Activated CD4-positive, alpha-beta T cell treated with anti-CD3 and anti-CD28 coated beads, Interleukin-2, amount 10 ng/mL, durations not matched to agents 7 days and 5 days (primary cell): ENCODE results near the gene UBE2J2. TPM values are rescaled to one million over a fixed set of nuclear protein-coding genes. Genes with fewer than 3 reads are reported as not detected.

Experiments
- CTCF ChIA-PET: fragments of 350-600 bp; sonication (Branson Sonifier 250); formaldehyde crosslinking; loops from one replicate; lab custom pipeline; 2021; ENCODE audit warnings: antibody characterized with exemption; lab: Charles Lee
- POLR2A ChIA-PET: fragments of 350-600 bp; sonication (Branson Sonifier 250); formaldehyde crosslinking; loops from one replicate; lab custom pipeline; 2021; ENCODE audit warnings: antibody characterized with exemption; lab: Charles Lee
- DNase-seq: peaks from one replicate; pipeline ENCODE4 v3.0.0-alpha.2; 2020
- H3K27ac Mint-ChIP-seq: one replicate; pipeline ENCODE4 v1.8.0; 2021; ENCODE audit warnings: mild to moderate bottlenecking, moderate library complexity, mixed read lengths
- H3K27me3 Mint-ChIP-seq: one replicate; pipeline ENCODE4 v1.8.0; 2021; ENCODE audit warnings: mixed read lengths
- H3K36me3 Mint-ChIP-seq: one replicate; pipeline ENCODE4 v1.8.0; 2021; ENCODE audit warnings: low read depth, mixed read lengths
- H3K4me1 Mint-ChIP-seq: one replicate; pipeline ENCODE4 v1.8.0; 2021; ENCODE audit warnings: mixed read lengths
- H3K4me3 Mint-ChIP-seq: one replicate; pipeline ENCODE4 v1.8.0; 2021; ENCODE audit warnings: mild to moderate bottlenecking, moderate library complexity, mixed read lengths
- H3K9me3 Mint-ChIP-seq: one replicate; pipeline ENCODE4 v1.8.0; 2021; ENCODE audit warnings: mixed read lengths
- total RNA-seq, 2 experiments: library from RNA; stranded (reverse); gene quantifications; one replicate each; pipeline ENCODE4 v1.2.3, GENCODE V29; 2021

Gene UBE2J2
- total RNA-seq, 2 experiments from 2014 or later: 63.4 to 63.7 TPM

- Mint-ChIP-seq H3K27me3 (no peaks in the 10 kb centered on the region), H3K27ac (peak overlapping the region; percentile 82), H3K9me3 (no peaks in the 10 kb centered on the region), H3K36me3 (peaks cover 19% of the 10 kb centered on the region), H3K4me3 (peak overlapping the region; percentile 65), H3K4me1 (peaks cover 31% of the 10 kb centered on the region)
- POLR2A ChIA-PET: no interaction called here
- no peak for DNase-seq
- CTCF ChIA-PET: no interaction called here
These were observed 40.1 kb downstream of the UBE2J2 start for GRCh38 chr1:1233567-1233892.

DNA sequence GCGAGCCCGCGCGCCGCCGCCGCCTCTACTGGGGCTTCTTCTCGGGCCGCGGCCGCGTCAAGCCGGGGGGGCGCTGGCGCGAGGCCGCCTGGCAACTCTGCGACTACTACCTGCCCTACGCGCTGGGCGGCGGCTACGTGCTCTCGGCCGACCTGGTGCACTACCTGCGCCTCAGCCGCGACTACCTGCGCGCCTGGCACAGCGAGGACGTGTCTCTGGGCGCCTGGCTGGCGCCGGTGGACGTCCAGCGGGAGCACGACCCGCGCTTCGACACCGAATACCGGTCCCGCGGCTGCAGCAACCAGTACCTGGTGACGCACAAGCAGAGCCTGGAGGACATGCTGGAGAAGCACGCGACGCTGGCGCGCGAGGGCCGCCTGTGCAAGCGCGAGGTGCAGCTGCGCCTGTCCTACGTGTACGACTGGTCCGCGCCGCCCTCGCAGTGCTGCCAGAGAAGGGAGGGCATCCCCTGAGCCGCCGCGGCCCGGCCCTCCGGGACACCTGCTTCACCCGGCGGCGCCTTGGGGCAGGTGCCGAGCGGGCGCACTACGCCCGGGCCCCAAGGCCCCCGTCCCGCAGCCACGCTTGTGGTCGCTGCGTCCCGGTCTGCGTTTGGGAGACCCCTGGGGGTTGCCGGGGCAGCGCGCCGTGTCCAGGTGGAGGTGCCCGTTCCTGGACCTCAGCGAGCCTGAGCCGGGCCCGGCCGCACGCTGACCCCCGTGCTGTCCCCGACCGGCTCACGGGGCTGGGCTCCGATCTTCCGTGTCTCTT, 40.7 kb downstream of the UBE2J2 start:
- Mint-ChIP-seq H3K27ac (peak overlapping the region; percentile 82), H3K4me3 (peak overlapping the region; percentile 66), H3K9me3 (no peaks in the 10 kb centered on the region), H3K27me3 (no peaks in the 10 kb centered on the region), H3K36me3 (peaks cover 19% of the 10 kb centered on the region), H3K4me1 (peaks cover 31% of the 10 kb centered on the region)
- no peak for DNase-seq
- ChIA-PET CTCF (no interaction called here), POLR2A (no interaction called here)

- ChIA-PET CTCF (interaction anchor here (0.6 to 1.7 kb wide), 2 partner anchors 110 to 114 kb away, joined by 3 to 8 read pairs; no protein-coding TSS in a partner anchor), POLR2A (no interaction called here)
- peaks cover 19% of the 10 kb centered on the region for H3K36me3 Mint-ChIP-seq
- H3K27me3 Mint-ChIP-seq: no peaks in the 10 kb centered on the region
- H3K4me3 Mint-ChIP-seq: peak within 1 kb of the TSS; percentile 95
- H3K27ac Mint-ChIP-seq: peak within 1 kb of the TSS; percentile 92
- no peaks in the 10 kb centered on the region for H3K9me3 Mint-ChIP-seq
- H3K4me1 Mint-ChIP-seq: peaks cover 31% of the 10 kb centered on the region
- no peak for DNase-seq
These were observed 41.4 kb downstream of the UBE2J2 start, which contains the start of gene B3GALT6 for GRCh38 chr1:1232208-1232795. B3GALT6 (plus strand) TSS chr1:1232237; CDS start chr1:1232279, 42 bp downstream.

DNA sequence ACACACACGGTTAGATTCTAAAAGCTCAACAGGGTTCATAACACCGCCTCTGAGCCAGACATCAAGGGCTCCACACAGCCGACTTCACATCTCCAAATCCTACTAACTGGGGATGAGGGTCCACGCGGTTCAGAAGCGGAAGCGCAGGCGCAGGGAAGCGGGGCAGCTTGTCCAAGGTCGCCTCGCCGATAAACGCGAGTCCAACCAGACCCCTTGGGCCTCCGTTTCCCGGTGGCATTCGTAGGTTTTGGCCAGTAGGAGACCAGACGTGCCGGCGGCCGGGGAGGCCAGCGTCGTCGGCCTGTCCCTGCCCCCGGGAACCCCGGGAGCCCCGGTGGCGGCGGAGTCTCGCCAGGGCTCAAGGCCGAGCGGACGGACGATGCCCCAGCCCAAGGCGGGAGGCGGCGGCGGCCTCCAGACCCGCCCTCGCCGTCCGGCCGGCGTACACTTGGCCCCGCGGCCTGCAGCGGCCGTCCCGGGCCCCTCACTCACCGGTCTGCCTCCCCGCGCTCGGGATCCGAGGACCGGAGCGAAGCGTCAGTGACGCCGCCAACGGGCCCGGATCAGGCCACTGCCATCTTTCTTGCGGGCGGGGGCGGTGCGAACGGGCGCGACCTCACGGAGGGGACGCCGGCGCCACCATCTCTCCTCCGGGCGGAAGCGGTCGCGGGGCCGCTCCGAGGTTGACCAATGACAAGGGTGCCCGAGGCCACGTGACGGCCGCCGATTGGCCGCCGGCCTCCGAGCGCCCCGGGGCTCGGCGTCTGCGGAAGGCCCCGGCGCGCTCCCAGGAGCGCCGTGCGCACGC, 42.0 kb downstream of the UBE2J2 start, which contains the start of gene SDF4:
SDF4 (minus strand) TSS at position 602 of the 808 bp plus-strand sequence. CDS start 3,229 bp downstream, outside the sequence.
- ChIA-PET POLR2A (interaction anchor here (0.6 kb wide), 1 partner anchor 102 kb away, joined by 3 read pairs; no protein-coding TSS in a partner anchor), CTCF (interaction anchor here (0.6 to 1.7 kb wide), 3 partner anchors 13 to 114 kb away, joined by 3 to 8 read pairs (median 3); no protein-coding TSS in a partner anchor)
- Mint-ChIP-seq H3K4me1 (peaks cover 31% of the 10 kb centered on the region), H3K4me3 (peak within 1 kb of the TSS; percentile 95), H3K27ac (peak within 1 kb of the TSS; percentile 92), H3K27me3 (no peaks in the 10 kb centered on the region), H3K36me3 (peaks cover 19% of the 10 kb centered on the region), H3K9me3 (no peaks in the 10 kb centered on the region)
- peak; percentile 97 for DNase-seq

- Mint-ChIP-seq H3K27me3 (no peaks in the 10 kb centered on the region), H3K36me3 (peaks cover 21% of the 10 kb centered on the region), H3K4me1 (peaks cover 31% of the 10 kb centered on the region), H3K9me3 (no peaks in the 10 kb centered on the region), H3K4me3 (peak overlapping the region; percentile 95), H3K27ac (peak overlapping the region; percentile 92)
- CTCF ChIA-PET: interaction anchor here (0.8 to 1.7 kb wide), 3 partner anchors 13 to 108 kb away, joined by 3 to 8 read pairs (median 3); partner anchors contain the start of gene TNFRSF4
- DNase-seq: peak; percentile 26
- POLR2A ChIA-PET: interaction anchor here (0.6 kb wide), 1 partner anchor 101 kb away, joined by 3 read pairs; no protein-coding TSS in a partner anchor
These were observed 42.8 kb downstream of the UBE2J2 start for GRCh38 chr1:1230656-1231399.

- Mint-ChIP-seq H3K4me3 (peak overlapping the region; percentile 95), H3K4me1 (peaks cover 31% of the 10 kb centered on the region), H3K27ac (no peak overlapping the region), H3K36me3 (peaks cover 31% of the 10 kb centered on the region), H3K27me3 (no peaks in the 10 kb centered on the region), H3K9me3 (no peaks in the 10 kb centered on the region)
- CTCF ChIA-PET: interaction anchor here (1.0 to 2.2 kb wide), 2 partner anchors 15 to 107 kb away, joined by 3 to 6 read pairs; partner anchors contain the start of gene TNFRSF4
- DNase-seq: no peak
- POLR2A ChIA-PET: no interaction called here
These were observed 43.9 kb downstream of the UBE2J2 start for GRCh38 chr1:1229770-1230169.

- POLR2A ChIA-PET: no interaction called here
- no peaks in the 10 kb centered on the region for H3K9me3 Mint-ChIP-seq
These were observed 44.9 kb downstream of the UBE2J2 start for GRCh38 chr1:1228596-1229321.

DNA sequence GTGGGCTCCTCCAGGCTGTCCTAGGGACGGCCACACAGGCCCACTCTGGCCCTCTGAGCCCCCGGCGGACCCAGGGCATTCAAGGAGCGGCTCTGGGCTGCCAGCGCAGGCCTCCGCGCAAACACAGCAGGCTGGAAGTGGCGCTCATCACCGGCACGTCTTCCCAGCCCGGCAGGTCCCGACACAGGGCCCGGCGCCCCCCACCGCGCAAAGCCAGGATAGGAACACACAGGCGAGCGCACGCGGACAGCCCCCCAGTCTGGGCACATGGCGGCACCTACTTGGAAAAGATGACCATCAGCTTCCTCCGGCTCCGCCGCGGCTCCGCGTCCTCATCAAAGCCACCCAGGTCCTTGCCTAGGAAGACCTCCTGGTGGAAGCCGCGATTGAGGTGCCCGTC, 45.5 kb downstream of the UBE2J2 start:
- H3K36me3 Mint-ChIP-seq: peaks cover 34% of the 10 kb centered on the region
- CTCF ChIA-PET: interaction anchor here (1.1 to 2.2 kb wide), 2 partner anchors 10 to 106 kb away, joined by 3 to 6 read pairs; no protein-coding TSS in a partner anchor
- POLR2A ChIA-PET: no interaction called here
- H3K4me3 Mint-ChIP-seq: no peak overlapping the region
- peaks cover 17% of the 10 kb centered on the region for H3K4me1 Mint-ChIP-seq
- no peaks in the 10 kb centered on the region for H3K27me3 Mint-ChIP-seq
- no peak overlapping the region for H3K27ac Mint-ChIP-seq
- no peaks in the 10 kb centered on the region for H3K9me3 Mint-ChIP-seq
- DNase-seq: no peak

More at GRCh38 chr1:1228596-1229321, 44.9 kb downstream of the UBE2J2 start:
- Mint-ChIP-seq H3K36me3 (peaks cover 35% of the 10 kb centered on the region), H3K27me3 (no peaks in the 10 kb centered on the region), H3K4me1 (peaks cover 21% of the 10 kb centered on the region), H3K4me3 (no peak overlapping the region), H3K27ac (no peak overlapping the region)
- CTCF ChIA-PET: interaction anchor here (1.1 to 2.2 kb wide), 2 partner anchors 10 to 106 kb away, joined by 3 to 6 read pairs; no protein-coding TSS in a partner anchor
- no peak for DNase-seq

GRCh38 chr1:1227386-1227785, 46.3 kb downstream of the UBE2J2 start:
- peaks cover 18% of the 10 kb centered on the region for H3K4me1 Mint-ChIP-seq
- H3K9me3 Mint-ChIP-seq: no peaks in the 10 kb centered on the region
- CTCF ChIA-PET: interaction anchor here (1.6 kb wide), 2 partner anchors 9 to 10 kb away, joined by 5 to 6 read pairs; no protein-coding TSS in a partner anchor
- H3K27me3 Mint-ChIP-seq: no peaks in the 10 kb centered on the region
- POLR2A ChIA-PET: no interaction called here
- DNase-seq: no peak
- no peak overlapping the region for H3K4me3 Mint-ChIP-seq
- H3K36me3 Mint-ChIP-seq: peaks cover 42% of the 10 kb centered on the region
- H3K27ac Mint-ChIP-seq: no peak overlapping the region

DNA sequence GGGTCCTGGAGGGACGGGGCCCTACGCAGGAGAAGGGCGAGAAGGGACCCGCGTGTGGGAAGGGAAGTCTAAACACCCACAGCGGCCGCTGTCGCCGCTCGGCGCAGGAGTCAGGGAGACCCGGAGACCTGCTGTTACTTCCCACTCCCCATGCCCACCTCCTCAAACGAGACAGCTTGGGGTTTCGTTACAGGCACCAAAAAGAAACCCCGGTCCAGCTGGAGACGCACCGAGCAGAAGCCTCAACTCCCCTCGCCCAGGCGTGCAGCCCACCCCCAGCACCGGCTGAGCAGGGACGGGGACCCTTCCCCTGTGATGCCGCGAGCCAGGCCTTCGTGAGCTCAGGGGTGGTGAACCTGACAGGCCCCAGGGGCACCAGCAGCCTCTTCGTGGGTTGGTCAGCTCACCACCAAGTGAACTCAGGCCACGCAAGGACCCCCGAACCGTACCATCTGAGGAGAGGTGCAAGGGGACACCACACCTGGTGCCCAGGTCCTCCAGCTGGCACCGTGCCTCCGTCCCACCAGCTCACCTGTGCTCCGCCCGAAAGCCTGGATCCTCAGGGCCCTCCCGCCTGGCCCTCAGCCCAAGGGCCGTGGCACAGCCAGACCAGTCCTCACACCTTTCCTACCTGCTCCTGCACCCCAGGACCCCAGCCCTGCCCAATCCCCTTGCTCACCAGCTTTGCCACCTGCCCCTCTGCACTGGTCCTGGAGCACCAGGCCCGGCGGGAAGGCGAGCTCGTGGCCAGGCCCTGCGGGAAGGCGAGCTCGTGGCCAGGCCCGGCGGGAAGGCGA, 46.9 kb downstream of the UBE2J2 start:
- ChIA-PET POLR2A (no interaction called here), CTCF (interaction anchor here (0.6 to 1.6 kb wide), 4 partner anchors 8 to 104 kb away, joined by 3 to 6 read pairs (median 6); no protein-coding TSS in a partner anchor)
- Mint-ChIP-seq H3K27ac (peak overlapping the region; percentile 62), H3K27me3 (no peaks in the 10 kb centered on the region), H3K36me3 (peaks cover 44% of the 10 kb centered on the region), H3K4me1 (peaks cover 18% of the 10 kb centered on the region), H3K4me3 (no peak overlapping the region), H3K9me3 (no peaks in the 10 kb centered on the region)
- DNase-seq: no peak
